ENCODE results near the gene ZNF664.

ZNF664 gene

DNA sequence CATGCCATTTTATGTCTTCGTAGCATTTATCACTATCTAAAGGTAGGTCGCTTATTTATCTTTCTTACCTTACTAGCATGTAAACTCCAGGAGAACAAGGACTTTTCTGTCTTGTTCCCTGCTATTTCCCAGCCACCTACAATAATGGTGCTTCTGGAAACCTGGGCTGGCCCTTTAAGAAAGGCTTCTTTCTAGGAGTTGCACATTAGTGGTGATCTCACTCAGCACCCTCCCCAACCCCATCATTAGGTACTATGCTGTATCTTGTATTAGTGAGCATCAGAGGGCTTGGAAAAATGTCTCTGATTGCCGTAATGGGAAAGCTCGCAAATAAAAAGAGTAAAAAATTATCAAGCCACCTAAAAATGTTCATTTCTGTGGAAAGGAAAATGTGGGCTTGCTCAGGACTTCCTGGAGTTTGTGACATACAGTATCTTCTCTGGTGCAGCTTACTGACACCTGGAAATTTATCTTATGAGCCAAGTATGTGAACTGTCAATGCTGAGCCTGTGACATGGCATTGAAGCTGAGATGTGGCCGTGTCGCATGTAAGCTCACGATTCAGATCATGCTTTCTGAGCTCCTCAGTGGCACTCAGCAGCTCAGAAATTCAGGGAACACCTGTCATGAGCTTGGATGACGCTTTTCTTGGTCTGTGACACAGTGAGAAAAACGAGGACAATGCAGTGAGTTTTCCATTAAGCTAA lies 12.8 kb upstream of the ZNF664 start:
- no peak for DNase-seq

GRCh38 chr12:123960856-123961255 lies 12.2 kb upstream of the ZNF664 start:
- no peak for DNase-seq

DNA sequence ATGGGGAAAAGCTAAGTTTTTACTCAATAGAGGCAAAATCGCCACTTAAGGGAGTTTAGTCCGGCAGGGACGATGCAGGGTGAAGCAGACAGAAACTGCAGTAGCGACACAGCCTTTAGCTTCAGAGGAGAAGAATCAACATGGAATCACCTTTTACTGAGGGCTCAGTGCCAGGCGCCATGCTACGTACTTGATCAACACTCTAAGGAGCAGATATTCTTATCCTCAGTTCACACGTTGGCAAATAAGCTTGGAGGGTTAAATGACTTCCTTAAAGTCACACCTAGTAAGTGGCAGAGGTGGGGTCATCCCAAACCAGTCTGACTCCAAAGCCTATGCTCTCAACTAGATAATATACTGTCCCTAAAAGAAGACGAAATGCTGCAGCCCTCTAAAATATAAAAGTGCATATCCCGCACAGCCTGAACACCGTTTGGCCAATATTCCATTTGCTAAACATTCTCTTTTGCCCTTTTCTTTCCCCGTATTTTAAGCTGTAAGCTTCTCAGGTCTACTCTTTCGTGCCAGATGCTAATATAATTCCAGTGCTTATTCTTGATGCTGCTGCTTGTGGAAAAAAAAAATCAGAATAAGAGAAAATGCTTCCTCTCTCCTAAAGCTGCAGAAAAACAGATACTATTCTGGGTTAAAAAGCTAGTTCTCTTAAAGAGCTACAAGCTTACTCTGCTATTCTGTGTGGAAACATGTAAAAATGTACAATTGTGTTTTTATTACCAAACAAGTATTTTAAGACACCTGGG lies 11.2 kb upstream of the ZNF664 start:
- DNase-seq: no peak

DNA sequence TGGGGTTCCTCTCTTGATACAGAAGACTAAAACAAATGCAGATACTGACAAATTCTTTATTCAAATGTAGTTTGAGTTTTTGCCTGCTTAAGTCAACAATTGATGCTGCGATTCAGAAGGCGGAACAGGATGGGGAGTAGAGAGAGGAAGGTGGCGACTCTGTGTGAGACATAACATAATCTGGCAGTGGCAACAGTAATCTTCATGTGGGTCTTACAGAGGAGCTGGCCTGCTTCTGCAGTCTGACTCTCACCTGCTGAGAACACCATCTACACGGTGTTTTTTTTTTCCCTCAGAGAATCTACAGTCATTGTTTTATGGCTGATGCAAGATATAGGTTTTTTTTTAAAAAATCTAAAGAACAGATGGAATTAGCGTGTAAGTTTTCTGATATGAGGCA lies 10.5 kb upstream of the ZNF664 start:
- DNase-seq: no peak

- DNase-seq: no peak
Observed at GRCh38 chr12:123963821-123964220, 9.2 kb upstream of the ZNF664 start.

DNA sequence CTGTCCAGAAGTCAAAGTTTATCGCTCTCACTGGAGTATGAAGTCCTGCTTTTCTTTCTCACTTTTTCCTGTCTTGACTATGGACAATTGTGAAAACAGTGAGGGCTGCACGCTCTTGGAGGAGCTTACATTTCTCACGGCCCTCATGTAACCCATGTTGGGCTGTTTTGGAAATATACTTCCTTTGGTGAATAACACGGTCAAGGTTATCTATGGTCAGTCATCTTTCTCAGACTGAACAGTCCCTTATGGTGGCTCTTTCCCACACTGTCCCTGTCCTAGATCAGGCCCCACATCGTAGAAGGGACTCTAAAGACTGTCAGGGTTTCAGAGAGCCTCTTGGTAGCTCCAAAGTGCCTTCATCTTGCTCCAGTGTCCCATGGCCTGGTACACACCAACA lies 7.6 kb upstream of the ZNF664 start:
- DNase-seq: no peak

DNA sequence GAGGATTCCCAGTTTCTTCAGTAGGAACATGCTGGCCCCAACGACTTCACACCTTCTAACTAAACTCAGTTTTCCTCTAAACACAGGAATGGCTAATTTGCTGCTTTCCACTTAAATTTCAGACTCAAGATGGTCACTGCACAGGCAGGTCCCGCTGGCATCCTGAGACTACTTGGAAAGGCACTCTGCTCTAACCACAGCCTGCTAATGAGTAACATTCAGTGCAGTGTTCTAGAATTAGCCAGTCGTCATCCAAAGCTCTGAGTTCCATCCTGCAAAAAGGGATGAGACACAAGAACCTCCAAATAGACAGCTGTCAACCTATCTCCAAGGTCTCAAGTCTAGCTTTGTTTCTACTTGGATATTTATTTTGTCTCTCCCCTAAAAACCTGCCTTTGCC lies 6.4 kb upstream of the ZNF664 start:
- DNase-seq: no peak

DNA sequence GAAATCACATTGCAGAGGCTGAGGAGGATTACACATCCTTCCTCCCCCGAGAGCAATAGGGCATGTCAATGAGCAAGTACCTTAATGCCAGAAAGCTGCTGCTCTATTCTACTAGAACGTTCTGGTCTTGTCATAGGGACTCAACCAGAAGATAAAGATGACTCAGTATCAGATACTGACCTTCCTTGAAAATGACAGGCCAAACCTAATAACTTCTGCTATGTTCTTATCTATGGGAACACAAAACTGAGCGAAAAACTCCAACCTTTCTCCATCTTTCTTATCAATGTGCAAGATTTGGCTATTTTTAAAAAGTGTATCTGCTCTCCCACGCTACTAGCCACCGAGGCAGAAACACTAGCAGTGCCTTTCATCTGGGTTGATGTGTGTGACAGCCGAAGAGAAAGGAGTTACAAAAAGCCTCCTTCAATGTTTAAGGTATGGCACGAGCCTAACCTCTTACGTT lies 5.9 kb upstream of the ZNF664 start:
- no peak for DNase-seq

DNA sequence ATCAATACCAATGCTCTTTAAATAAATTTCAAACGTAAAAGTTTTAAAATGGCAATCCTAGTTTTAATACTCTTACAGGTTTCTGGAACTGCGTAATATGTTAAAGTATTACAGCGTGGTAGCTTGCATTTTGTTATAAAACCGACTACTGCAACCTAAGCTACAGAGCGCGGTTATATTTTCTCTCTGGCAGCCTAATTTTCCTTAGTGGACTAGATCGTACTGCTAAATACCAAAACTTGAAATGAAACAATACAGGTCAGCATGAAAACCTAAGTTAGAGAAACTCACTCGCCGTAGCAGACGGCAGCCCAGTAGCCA lies 1.6 kb upstream of the ZNF664 start:
- DNase-seq: no peak

DNA sequence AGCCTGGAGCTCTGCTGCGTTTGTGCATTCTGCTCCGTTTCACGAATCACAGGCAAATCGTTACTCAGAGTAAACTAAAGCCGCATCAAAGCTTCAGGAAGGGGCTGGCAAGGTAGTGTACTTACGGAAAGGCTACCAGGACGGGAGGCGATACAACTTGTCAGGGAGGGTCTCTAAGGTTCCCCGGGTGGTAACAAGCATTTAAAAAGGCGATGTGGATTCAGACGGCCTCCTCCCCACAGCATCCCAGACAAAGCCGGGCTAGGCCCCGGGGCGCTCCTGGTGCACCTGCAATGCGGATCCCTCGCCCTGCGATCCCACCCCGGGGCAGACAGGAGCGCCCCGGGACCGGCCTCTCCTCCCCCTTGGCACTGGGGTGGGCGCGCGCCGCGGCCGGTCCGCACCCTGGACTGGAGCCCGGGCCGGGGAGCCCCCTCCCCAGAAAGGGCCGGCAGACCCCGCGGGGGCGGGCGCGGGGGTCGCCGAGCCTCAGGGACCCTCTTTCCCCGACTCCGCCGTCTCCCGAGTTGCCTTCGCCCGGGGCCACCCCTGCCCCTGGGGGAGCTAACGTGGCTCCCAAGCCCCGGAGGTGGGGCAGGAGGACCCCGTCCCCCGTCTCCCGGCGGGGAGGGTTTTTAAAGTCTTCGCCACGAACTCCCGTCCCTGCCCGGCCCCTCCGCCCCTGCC lies 1.1 kb upstream of the ZNF664 start:
- DNase-seq: no peak

DNA sequence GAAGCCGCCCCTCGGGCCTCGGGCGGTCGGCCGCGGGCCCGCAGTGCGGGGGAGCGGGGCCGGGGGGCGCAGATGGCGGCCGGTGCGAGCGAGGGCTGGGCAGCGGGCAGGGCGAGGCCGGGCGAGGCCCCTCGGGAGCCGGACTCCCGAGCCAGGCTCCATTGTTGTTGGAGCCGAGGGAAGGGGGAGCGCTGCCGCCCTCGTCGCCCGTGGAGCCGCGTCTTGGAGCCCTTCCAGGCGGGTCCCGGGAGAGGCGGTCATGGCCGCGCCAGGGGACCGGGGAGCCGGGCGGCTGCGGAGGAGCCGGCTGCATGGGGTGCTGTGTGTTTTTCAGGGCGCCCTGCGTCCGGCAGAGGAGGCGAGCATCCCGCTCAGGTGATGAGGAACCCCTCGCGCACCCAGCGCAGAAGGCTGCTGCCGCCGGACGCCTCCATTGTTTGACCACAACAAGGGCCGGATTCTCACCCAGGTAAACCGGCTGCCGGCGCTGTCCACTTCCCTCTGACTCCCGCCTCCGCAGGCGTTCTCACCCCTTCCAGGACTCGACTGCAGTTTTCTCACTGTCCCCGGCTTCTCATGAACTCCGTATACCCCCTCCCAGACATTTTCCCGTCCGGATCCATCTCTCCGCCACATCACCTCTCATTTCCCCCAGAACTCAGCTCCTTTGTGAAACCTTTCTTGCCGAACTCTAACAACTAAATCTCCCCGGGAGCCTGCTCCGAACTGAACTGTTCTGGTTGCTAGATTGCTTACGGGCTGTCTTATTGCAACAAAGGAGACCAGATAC lies 732 bp downstream of the ZNF664 start:
- DNase-seq: no peak

GRCh38 chr12:123976227-123976826 lies 3.3 kb downstream of the ZNF664 start:
- no peak for DNase-seq

- DNase-seq: no peak
Observed at GRCh38 chr12:123979566-123979965, 6.6 kb downstream of the ZNF664 start.

- DNase-seq: no peak
Observed at GRCh38 chr12:123982269-123982668, 9.3 kb downstream of the ZNF664 start.

GRCh38 chr12:123983822-123984485 lies 10.9 kb downstream of the ZNF664 start:
- no peak for DNase-seq

GRCh38 chr12:123984903-123985302 lies 11.9 kb downstream of the ZNF664 start:
- no peak for DNase-seq

GRCh38 chr12:123986374-123986965 lies 13.5 kb downstream of the ZNF664 start:
- no peak for DNase-seq

GRCh38 chr12:123987022-123987421 lies 14.0 kb downstream of the ZNF664 start:
- DNase-seq: no peak

DNA sequence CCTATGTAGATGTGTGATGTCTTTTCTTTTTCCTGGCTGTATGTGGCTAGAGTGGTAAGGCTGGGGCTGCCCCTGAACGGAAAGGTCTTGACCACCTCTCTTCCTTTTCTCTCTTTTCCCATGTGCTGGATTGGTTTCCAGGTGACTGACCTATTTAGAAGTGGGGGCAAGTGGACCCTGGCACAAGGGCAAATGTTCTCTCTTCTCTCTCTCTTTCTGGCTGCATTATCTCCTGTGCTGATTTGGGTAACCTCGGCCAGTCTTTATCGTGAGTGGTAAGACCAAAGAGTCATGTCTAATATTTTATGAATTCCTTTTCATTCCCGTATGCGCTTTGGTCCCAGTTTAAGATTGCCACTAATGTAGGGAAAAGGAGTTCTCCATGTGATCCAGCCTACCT lies 16.2 kb downstream of the ZNF664 start:
- DNase-seq: no peak

DNA sequence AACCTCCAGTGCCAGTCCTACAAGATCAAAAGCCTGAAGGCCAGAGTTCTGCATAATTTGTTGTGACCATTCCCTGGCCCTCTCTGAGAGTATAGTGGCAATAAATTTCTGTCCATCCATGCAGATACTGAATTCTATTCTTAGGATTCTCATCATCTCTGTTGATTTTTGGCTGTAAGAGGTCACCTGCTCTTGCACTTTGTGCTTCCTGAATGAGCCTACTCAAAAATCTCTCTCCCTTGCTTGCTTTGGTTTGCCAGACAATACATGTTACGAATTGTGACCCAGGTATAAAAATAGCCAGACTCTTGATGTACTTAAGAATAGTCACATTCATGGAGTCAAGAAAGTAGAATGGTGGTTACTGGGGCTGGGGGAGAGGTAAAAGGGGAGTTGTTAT lies 16.7 kb downstream of the ZNF664 start:
- DNase-seq: no peak

DNA sequence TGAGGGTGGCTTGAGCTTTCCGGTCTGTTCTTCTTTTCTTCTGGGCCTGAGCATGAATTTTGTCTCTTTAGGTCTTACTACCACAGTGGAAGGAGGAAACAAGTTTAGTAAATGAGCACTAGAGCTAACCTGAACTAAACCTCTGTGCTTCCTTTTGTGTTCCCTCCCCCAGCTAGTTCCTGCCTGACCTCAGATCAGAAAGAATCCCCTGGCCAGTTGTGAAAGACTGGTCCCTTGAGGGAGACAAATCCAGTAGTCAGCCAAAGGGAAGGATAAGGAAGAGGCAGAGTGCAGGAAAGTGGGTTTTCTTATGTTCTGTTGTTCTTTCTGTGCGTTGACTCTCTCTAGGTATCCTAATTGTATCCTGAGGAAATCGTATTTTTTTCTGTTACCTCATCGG lies 17.5 kb downstream of the ZNF664 start:
- no peak for DNase-seq

Data from NCI-H2029 (cell line).